H1 (cell line): Measurements from ENCODE around the gene EPB41L4A. TPM values are rescaled to one million over a fixed set of nuclear protein-coding genes. Genes with fewer than 3 reads are reported as not detected.

Source experiments
- CTCF ChIA-PET: fragments of 300-600 bp; sonication (Branson Sonifier 250); formaldehyde crosslinking; loops from one replicate; lab custom pipeline; 2021; ENCODE audit not compliant: partially characterized antibody; lab: Charles Lee
- POLR2A ChIA-PET: fragments of 300-600 bp; sonication (Branson Sonifier 250); formaldehyde crosslinking; loops from one replicate; lab custom pipeline; 2021; ENCODE audit warnings: inconsistent platforms; ENCODE audit not compliant: partially characterized antibody; lab: Charles Lee
- DNase-seq, 2 experiments: peaks; one replicate each; pipeline versions ENCODE4 v3.0.0 to v3.0.0-alpha.2; 2010 to 2022; ENCODE audit warnings: low spot score in 2 of 2, low read depth in 1 of 2, mixed read lengths in 1 of 2
- FAIRE-seq: peaks from 2 replicates; lab custom pipeline; 2011; peaks lifted over from hg19 to GRCh38; lab: Jason Lieb, UNC
- H2AFZ ChIP-seq: 2 replicates; pipeline ENCODE4 v1.8.1; 2012; ENCODE audit warnings: low read length, inconsistent platforms
- H2AK5ac ChIP-seq: 2 replicates; pipeline ENCODE4 v1.6.1; 2013; ENCODE audit warnings: low read depth, low read length
- H2BK120ac ChIP-seq: replicated peaks from 2 replicates; pipeline ENCODE3; 2013; ENCODE audit warnings: low read depth, low read length, inconsistent platforms
- H2BK12ac ChIP-seq: 2 replicates; pipeline ENCODE4 v1.6.1; 2013; ENCODE audit warnings: low read depth, low read length
- H2BK15ac ChIP-seq: 2 replicates; pipeline ENCODE4 v1.6.1; 2013; ENCODE audit warnings: low read length
- H2BK20ac ChIP-seq: 2 replicates; pipeline ENCODE4 v1.6.1; 2013; ENCODE audit warnings: low read length
- H2BK5ac ChIP-seq: 2 replicates; pipeline ENCODE4 v1.6.1; 2013; ENCODE audit warnings: low read depth, low read length
- H3K14ac ChIP-seq: 2 replicates; pipeline ENCODE4 v1.6.1; 2013; ENCODE audit warnings: inconsistent platforms; ENCODE audit not compliant: insufficient read length
- H3K18ac ChIP-seq: 2 replicates; pipeline ENCODE4 v1.6.1; 2013; ENCODE audit warnings: low read length; ENCODE audit errors: extremely low read depth
- H3K23ac ChIP-seq: 2 replicates; pipeline ENCODE4 v1.6.1; 2013; ENCODE audit warnings: inconsistent platforms; ENCODE audit not compliant: insufficient read length
- H3K23me2 ChIP-seq: 2 replicates; pipeline ENCODE4 v1.6.1; 2013; ENCODE audit warnings: low read depth, low read length
- H3K27ac ChIP-seq: 2 replicates; pipeline ENCODE4 v1.6.1; 2011; ENCODE audit warnings: low read depth, low read length, inconsistent platforms
- H3K27me3 ChIP-seq, 4 experiments: replicated peaks in 1 of 4; 1 replicate in 1 of 4; 2 replicates in 3 of 4; pipeline versions ENCODE4 v1.6.1 to v1.8.1; 2011 to 2013; ENCODE audit warnings: low read length in 3 of 4, mild to moderate bottlenecking in 3 of 4, inconsistent platforms in 2 of 4, mixed read lengths in 2 of 4, moderate library complexity in 1 of 4; ENCODE audit not compliant: control insufficient read depth in 3 of 4, insufficient read depth in 3 of 4; ENCODE audit errors: extremely low read depth in 1 of 4
- H3K36me3 ChIP-seq, 4 experiments: 2 replicates each; pipeline versions ENCODE4 v1.6.1 to v1.8.1; 2011 to 2013; ENCODE audit warnings: mild to moderate bottlenecking in 4 of 4, low read length in 3 of 4, moderate library complexity in 2 of 4, control low read depth in 1 of 4, inconsistent platforms in 1 of 4; ENCODE audit not compliant: insufficient read depth in 4 of 4, control insufficient read depth in 2 of 4
- H3K4ac ChIP-seq: replicated peaks from 2 replicates; pipeline ENCODE3; 2013; ENCODE audit warnings: low read length, low read depth, mixed read lengths, inconsistent platforms; ENCODE audit not compliant: insufficient read length
- H3K4me1 ChIP-seq, 4 experiments: replicated peaks in 1 of 4; 1 replicate in 1 of 4; 2 replicates in 3 of 4; pipeline versions ENCODE4 v1.6.1 to v1.8.1; 2011 to 2013; ENCODE audit warnings: low read length in 3 of 4, inconsistent platforms in 2 of 4, mixed read lengths in 1 of 4; ENCODE audit not compliant: insufficient read depth in 4 of 4, control insufficient read depth in 3 of 4
- H3K4me2 ChIP-seq, 2 experiments: 2 replicates each; pipeline versions ENCODE4 v1.6.1 to v1.8.1; 2011 to 2013; ENCODE audit warnings: low read depth in 2 of 2, low read length in 2 of 2, control low read depth in 1 of 2, inconsistent platforms in 1 of 2, mild to moderate bottlenecking in 1 of 2; ENCODE audit not compliant: insufficient read depth in 1 of 2
- H3K4me3 ChIP-seq, 4 experiments: fragments of 200-600, 300-600 bp in 1 of 4; sonication (generic), shearing (Covaris generic), sonication (Bioruptor Twin) in 1 of 4; 2 replicates each; pipeline versions ENCODE4 v1.5.1 to v1.8.1; 2011 to 2016; ENCODE audit warnings: low read length in 4 of 4, low read depth in 3 of 4, control low read depth in 2 of 4, inconsistent platforms in 2 of 4, mild to moderate bottlenecking in 2 of 4, mixed read lengths in 1 of 4, moderate library complexity in 1 of 4; ENCODE audit not compliant: insufficient read depth in 2 of 4; ENCODE audit errors: extremely low read depth in 1 of 4
- H3K56ac ChIP-seq: replicated peaks from 2 replicates; pipeline ENCODE3; 2013; ENCODE audit warnings: low read depth, mild to moderate bottlenecking, mixed read lengths, low read length, inconsistent platforms; ENCODE audit not compliant: insufficient read length
- H3K79me1 ChIP-seq: 2 replicates; pipeline ENCODE4 v1.6.1; 2013; ENCODE audit warnings: low read depth, low read length, control low read depth
- H3K79me2 ChIP-seq, 2 experiments: 2 replicates each; pipeline versions ENCODE4 v1.6.1 to v1.8.1; 2012 to 2013; ENCODE audit warnings: low read length in 2 of 2, mild to moderate bottlenecking in 2 of 2, inconsistent platforms in 1 of 2; ENCODE audit not compliant: insufficient read depth in 2 of 2, control insufficient read depth in 1 of 2
- H3K9ac ChIP-seq, 4 experiments: replicated peaks in 1 of 4; 1 replicate in 1 of 4; 2 replicates in 3 of 4; pipeline versions ENCODE4 v1.6.1 to v1.8.1; 2011 to 2013; ENCODE audit warnings: low read depth in 3 of 4, low read length in 3 of 4, control low read depth in 2 of 4, mild to moderate bottlenecking in 2 of 4, moderate library complexity in 2 of 4, inconsistent platforms in 1 of 4; ENCODE audit errors: extremely low read depth in 1 of 4
- H3K9me3 ChIP-seq, 2 experiments: 2 replicates each; pipeline versions ENCODE4 v1.6.1 to v1.8.1; 2012 to 2013; ENCODE audit warnings: mild to moderate bottlenecking in 2 of 2, moderate library complexity in 2 of 2, control low read depth in 1 of 2, inconsistent platforms in 1 of 2, low read depth in 1 of 2, low read length in 1 of 2, mixed read lengths in 1 of 2; ENCODE audit not compliant: insufficient read depth in 2 of 2
- H4K20me1 ChIP-seq, 2 experiments: replicated peaks in 1 of 2; 2 replicates each; pipeline versions ENCODE3 to v1.8.1; 2011 to 2013; ENCODE audit warnings: inconsistent platforms in 2 of 2, low read length in 2 of 2, mild to moderate bottlenecking in 1 of 2; ENCODE audit not compliant: insufficient read depth in 2 of 2, control insufficient read depth in 1 of 2
- H4K5ac ChIP-seq: 2 replicates; pipeline ENCODE4 v1.6.1; 2013; ENCODE audit warnings: low read length, low read depth, mixed read lengths, inconsistent platforms; ENCODE audit not compliant: insufficient read length
- H4K8ac ChIP-seq: 2 replicates; pipeline ENCODE4 v1.8.0; 2013; ENCODE audit warnings: mild to moderate bottlenecking, moderate library complexity, low read length, inconsistent platforms; ENCODE audit not compliant: insufficient read depth; ENCODE audit errors: extremely low read depth
- H4K91ac ChIP-seq: replicated peaks from 2 replicates; pipeline ENCODE3; 2013; ENCODE audit warnings: low read length, mixed read lengths, inconsistent platforms; ENCODE audit not compliant: insufficient read length
- HDAC2 ChIP-seq, 2 experiments: fragments of 300-600 bp in 1 of 2; sonication (generic) in 1 of 2; IDR thresholded peaks; 2 replicates each; pipeline ENCODE4 v1.6.1; 2011 to 2012; ENCODE audit warnings: low read depth in 2 of 2, low read length in 2 of 2, mild to moderate bottlenecking in 2 of 2, moderate library complexity in 2 of 2, borderline replicate concordance in 1 of 2, inconsistent platforms in 1 of 2
- RXRA ChIP-seq: IDR thresholded peaks from 2 replicates; pipeline ENCODE4 v1.6.1; 2011; ENCODE audit warnings: low read depth, mild to moderate bottlenecking, low read length, moderate library complexity; ENCODE audit not compliant: insufficient read depth
- WGBS, 2 experiments: shearing (Covaris generic) in 1 of 2; methylation state at CpG; one replicate each; pipeline versions ENCODE4 v1.1.6 to v1.1.7; 2013 to 2015; ENCODE audit warnings: low lambda C conversion rate in 2 of 2, mixed read lengths in 2 of 2, inconsistent platforms in 1 of 2, low coverage in 1 of 2, missing lambda C conversion rate in 1 of 2; ENCODE audit not compliant: insufficient replicate concordance in 2 of 2, insufficient coverage in 1 of 2, insufficient read length in 1 of 2; ENCODE audit errors: extremely low coverage in 1 of 2, missing lambda C conversion rate in 1 of 2; 5-methylcytosine and 5-hydroxymethylcytosine counted together
- polyA plus RNA-seq, 7 experiments: library from polyadenylated mRNA; depleted of rRNA in 3 of 7; stranded (reverse) in 5 of 7; unstranded in 2 of 7; fragments of >200 nt in 5 of 7; fragments of 200-250 nt in 2 of 7; gene quantifications; 1 replicate in 5 of 7; 2 replicates in 1 of 7; 4 replicates in 1 of 7; pipeline versions ENCODE4 v1.2.1 to v1.2.3, GENCODE V29; 2011 to 2013; ENCODE audit warnings: missing spikeins in 2 of 7, mixed read lengths in 2 of 7
- total RNA-seq: library from RNA; stranded (reverse); fragmentation: NEBNext Ultra II Directional; extraction: Animal tissue kit (Norgen Biotek cat#: 25700); gene quantifications from 2 replicates; pipeline ENCODE4 v1.2.1, GENCODE V29; 2021

Gene EPB41L4A
- total and polyA plus RNA-seq, 2 of the 8 experiments (the other 6 are each of a cell fraction or from before 2014, with no cell fraction given), result 1.6 to 4.6 TPM

DNA sequence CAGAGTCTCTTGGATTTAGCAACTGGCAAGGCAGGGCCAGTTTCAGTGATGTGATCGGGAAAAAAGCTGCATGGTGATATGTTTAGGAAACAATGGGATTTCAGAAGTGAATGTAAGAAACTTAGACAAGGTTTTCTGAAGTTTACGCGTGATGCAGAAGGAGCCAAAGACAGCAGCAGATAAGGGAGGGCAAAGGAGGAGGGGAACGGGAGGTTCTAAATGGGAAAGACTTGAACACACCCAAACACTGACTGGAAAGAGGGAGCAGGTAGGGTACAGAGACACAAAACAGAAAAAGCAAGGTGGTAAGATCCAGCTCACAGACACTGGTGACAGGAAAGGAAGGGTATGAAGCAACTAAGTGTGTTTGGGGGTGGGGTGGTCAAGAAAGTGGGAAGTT, 115.4 kb downstream of the EPB41L4A start:
- TF ChIP-seq RXRA, result no peak
- no peak for TF ChIP-seq HDAC2 (IDR thresholded peaks at IDR 0.05; ENCODE audit: borderline replicate concordance in 1 of 2, low read depth in 2 of 2, low read length in 2 of 2)
- DNase-seq (no peak), FAIRE-seq (no peak)
- Histone ChIP-seq H4K8ac (no peak overlapping the region), H3K9me3 (no peaks in the 10 kb centered on the region), H3K36me3 (no peaks in the 10 kb centered on the region), H3K18ac (no peak overlapping the region), H3K27me3 (no peaks in the 10 kb centered on the region), H3K9ac (no peak overlapping the region), H2BK15ac (no peak overlapping the region), H2AK5ac (no peak overlapping the region), H3K79me2 (no peaks in the 10 kb centered on the region), H3K4ac (no peak overlapping the region), H3K4me2 (no peak overlapping the region), H3K4me1 (no peaks in the 10 kb centered on the region), H3K27ac (no peak overlapping the region), H3K23me2 (no peaks in the 10 kb centered on the region), H2BK12ac (0 out of 2 replicates have a peak overlapping the region, but pooled peaks have one; percentile 41), H3K14ac (no peak overlapping the region), H3K79me1 (no peaks in the 10 kb centered on the region), H2BK120ac (no peak overlapping the region), H2BK20ac (no peak overlapping the region), H4K5ac (no peak overlapping the region), H3K56ac (no peak overlapping the region), H4K20me1 (no peaks in the 10 kb centered on the region), H3K23ac (no peak overlapping the region), H2BK5ac (no peak overlapping the region), H4K91ac (no peak overlapping the region), H2AFZ (no peak overlapping the region), H3K4me3 (no peak overlapping the region)
- POLR2A ChIA-PET, result no interaction called here
- CTCF ChIA-PET, result interaction anchor here (0.9 kb wide), 1 partner anchor 27 kb away, joined by 3 read pairs; no protein-coding TSS in a partner anchor
- WGBS, 2 experiments, result 88% methylated on average over 4 of the region's 4 CpGs; no CpG with 5 or more reads in 1 of the 2 experiments
